K562 (cell line): ENCODE measurements around the gene LAMA3. TPM values are rescaled to one million over a fixed set of nuclear protein-coding genes. Genes with fewer than 3 reads are reported as not detected.

Source experiments
- ATAC-seq: fragments of 200-7000 bp; cut with Tn5 transposase; 3 replicates; pipeline ENCODE4 v1.9.1; 2020; ENCODE audit warnings: moderate library complexity
- BruUV-seq: library from RNA; stranded (reverse); fragments of 400-500 nt; replicated peaks from 2 replicates; lab custom pipeline; 2021; lab: Mats Ljungman, UMichigan
- CTCF ChIA-PET: fragments of 300-600 bp; formaldehyde crosslinking; extraction: SDS; loops from one replicate; lab custom pipeline; 2021; ENCODE audit warnings: low intra/inter-chr PET ratio; lab: Yijun Ruan, JAX
- POLR2A ChIA-PET: fragments of 300-600, 350-650 bp; sonication (Branson Sonifier 250); formaldehyde crosslinking; extraction: SDS; loops from one replicate; lab custom pipeline; 2021; ENCODE audit warnings: antibody characterized with exemption, inconsistent platforms; lab: Yijun Ruan, JAX
- DNase-seq, 4 experiments: peaks; one replicate each; pipeline versions ENCODE4 v3.0.0 to v3.0.0-alpha.2; 2011 to 2018; ENCODE audit warnings: low spot score in 3 of 4, mixed read lengths in 3 of 4; ENCODE audit errors: extremely low read depth in 1 of 4
- FAIRE-seq: peaks from 2 replicates; lab custom pipeline; 2011; peaks lifted over from hg19 to GRCh38; lab: Jason Lieb, UNC
- H2AFZ ChIP-seq: 2 replicates; pipeline ENCODE4 v1.6.0; 2011; ENCODE audit warnings: low read depth, low read length, control low read depth, inconsistent platforms
- H3K27ac ChIP-seq: fragments of 200-600 bp; 3 replicates; pipeline ENCODE4 v1.8.0; 2011; ENCODE audit warnings: low read depth, mild to moderate bottlenecking, control low read depth, inconsistent platforms, low read length, moderate library complexity, mixed read lengths; ENCODE audit errors: extremely low read depth
- H3K27me3 ChIP-seq, 2 experiments: fragments of 300-600 bp in 1 of 2; 2 replicates in 1 of 2; 3 replicates in 1 of 2; pipeline versions ENCODE4 v1.6.0 to v1.8.0; 2011; ENCODE audit warnings: inconsistent platforms in 2 of 2, low read length in 2 of 2, mild to moderate bottlenecking in 1 of 2, mixed read lengths in 1 of 2, moderate library complexity in 1 of 2; ENCODE audit not compliant: control insufficient read depth in 2 of 2, insufficient read depth in 2 of 2
- H3K36me3 ChIP-seq: fragments of 300-600 bp; 3 replicates; pipeline ENCODE4 v1.8.0; 2011; ENCODE audit warnings: mild to moderate bottlenecking, low read length, inconsistent platforms; ENCODE audit not compliant: control insufficient read depth, insufficient read depth
- H3K4me1 ChIP-seq, 2 experiments: fragments of 200-600 bp in 1 of 2; replicated peaks in 1 of 2; 2 replicates in 1 of 2; 3 replicates in 1 of 2; pipeline versions ENCODE4 v1.5.1 to v1.8.0; 2011; ENCODE audit warnings: inconsistent platforms in 2 of 2, low read length in 2 of 2, mild to moderate bottlenecking in 1 of 2, mixed read lengths in 1 of 2, moderate library complexity in 1 of 2; ENCODE audit not compliant: control insufficient read depth in 2 of 2, insufficient read depth in 2 of 2
- H3K4me2 ChIP-seq: 2 replicates; pipeline ENCODE4 v1.6.1; 2011; ENCODE audit warnings: low read length, control low read depth, inconsistent platforms, mixed read lengths; ENCODE audit not compliant: insufficient read depth
- H3K4me3 ChIP-seq: fragments of 200-600 bp; sonication (generic), shearing (Covaris generic); 2 replicates; pipeline ENCODE4 v1.5.1; 2016; ENCODE audit warnings: control low read depth, inconsistent platforms
- H3K79me2 ChIP-seq: fragments of 200-600 bp; 3 replicates; pipeline ENCODE4 v1.8.0; 2011; ENCODE audit warnings: low read length, inconsistent platforms; ENCODE audit not compliant: control insufficient read depth, insufficient read depth
- H3K9ac ChIP-seq, 2 experiments: 2 replicates each; pipeline versions ENCODE4 v1.6.0 to v1.6.1; 2011; ENCODE audit warnings: low read depth in 2 of 2, low read length in 2 of 2, control low read depth in 1 of 2, inconsistent platforms in 1 of 2, mild to moderate bottlenecking in 1 of 2, mixed read lengths in 1 of 2; ENCODE audit not compliant: insufficient read depth in 1 of 2
- H3K9me1 ChIP-seq: one replicate; pipeline ENCODE4 v1.6.0; 2011; ENCODE audit warnings: inconsistent platforms, mild to moderate bottlenecking, low read length, moderate library complexity; ENCODE audit not compliant: control insufficient read depth, insufficient read depth
- H3K9me3 ChIP-seq: replicated peaks from 2 replicates; pipeline ENCODE4 v1.5.1; 2011; ENCODE audit warnings: low read depth, low read length, inconsistent platforms; ENCODE audit not compliant: control insufficient read depth, insufficient read depth
- H4K20me1 ChIP-seq: replicated peaks from 2 replicates; pipeline ENCODE4 v1.6.1; 2011; ENCODE audit warnings: low read length, inconsistent platforms, mixed read lengths; ENCODE audit not compliant: control insufficient read depth, insufficient read depth
- CBX3 ChIP-seq, 2 experiments: IDR thresholded peaks; 1 replicate in 1 of 2; 2 replicates in 1 of 2; pipeline ENCODE4 v1.6.1; 2012; ENCODE audit warnings: inconsistent platforms in 2 of 2, low read length in 2 of 2, borderline replicate concordance in 1 of 2, control low read depth in 1 of 2
- CREB1 ChIP-seq, 2 experiments: sonication (generic) in 1 of 2; formaldehyde crosslinking in 1 of 2; IDR thresholded peaks; 2 replicates each; pipeline versions ENCODE4 v1.6.1 to v1.8.0; 2012 to 2022; ENCODE audit warnings: inconsistent platforms in 1 of 2, mild to moderate bottlenecking in 1 of 2, missing genetic modification reagents in 1 of 2, moderate library complexity in 1 of 2
- HNRNPLL ChIP-seq: fragments of 200-400 bp; formaldehyde crosslinking; IDR thresholded peaks from 2 replicates; pipeline ENCODE4 v1.6.1; 2017; ENCODE audit warnings: low read length, low read depth, mild to moderate bottlenecking; ENCODE audit not compliant: poor library complexity, severe bottlenecking
- PBX2 ChIP-seq, 2 experiments: IDR thresholded peaks in 1 of 2; conservative IDR thresholded peaks in 1 of 2; 2 replicates each; pipeline ENCODE4 v1.6.1; 2016; ENCODE audit warnings: low read depth in 2 of 2, mild to moderate bottlenecking in 1 of 2, missing compliant biosample characterization in 1 of 2, missing genetic modification characterization in 1 of 2, moderate library complexity in 1 of 2
- SAP30 ChIP-seq: fragments of 200-600 bp; sonication (generic); IDR thresholded peaks from 2 replicates; pipeline ENCODE4 v1.6.1; 2012; ENCODE audit warnings: borderline replicate concordance, low read depth, mild to moderate bottlenecking, moderate library complexity, low read length, control low read depth, inconsistent platforms; ENCODE audit not compliant: insufficient read depth, poor library complexity, severe bottlenecking
- SIN3A ChIP-seq, 2 experiments: fragments of 150-350 bp in 1 of 2; IDR thresholded peaks; 2 replicates each; pipeline ENCODE4 v1.6.1; 2011 to 2016; ENCODE audit warnings: borderline replicate concordance in 2 of 2, low read depth in 2 of 2, low read length in 2 of 2, mild to moderate bottlenecking in 2 of 2, moderate library complexity in 2 of 2; ENCODE audit not compliant: control insufficient read depth in 1 of 2
- SMARCB1 ChIP-seq: IDR thresholded peaks from 2 replicates; pipeline ENCODE4 v1.6.1; 2011; ENCODE audit warnings: improper control_type of control experiment, low read depth; ENCODE audit not compliant: insufficient read length
- SNIP1 ChIP-seq: fragments of 450-650 bp; IDR thresholded peaks from 2 replicates; pipeline ENCODE4 v1.7.1; 2017; ENCODE audit warnings: low read depth, mild to moderate bottlenecking
- XRCC3 ChIP-seq: fragments of 450-650 bp; IDR thresholded peaks from 2 replicates; pipeline ENCODE4 v1.6.1; 2017; ENCODE audit warnings: mild to moderate bottlenecking, moderate library complexity
- ZNF165 ChIP-seq: fragments of 250-450 bp; sonication (Bioruptor Pico); IDR thresholded peaks from 2 replicates; pipeline ENCODE4 v1.4.0; 2020; ENCODE audit warnings: borderline replicate concordance
- ZNF282 ChIP-seq: sonication (generic); formaldehyde crosslinking; IDR thresholded peaks from 2 replicates; pipeline ENCODE4 v1.8.1; 2023; ENCODE audit warnings: missing genetic modification reagents
- WGBS: fragments of 100-300 bp; shearing (Covaris generic); methylation state at CpG from one replicate; pipeline ENCODE4 v1.1.6; 2016; ENCODE audit warnings: low coverage, mixed read lengths; ENCODE audit not compliant: insufficient coverage; ENCODE audit errors: missing lambda C conversion rate; 5-methylcytosine and 5-hydroxymethylcytosine counted together
- in situ Hi-C: fragments of 300-500 bp; cut with MboI; formaldehyde crosslinking; loops from 4 replicates; pipeline ENCODE4 v1.15.0; 2018; ENCODE audit warnings: inconsistent platforms, mixed read lengths
- intact Hi-C: fragments of 100-400 bp; cut with micrococcal nuclease; formaldehyde crosslinking; loops from 2 replicates; pipeline ENCODE4 v1.14.2; 2022
- polyA plus RNA-seq, 8 experiments: library from polyadenylated mRNA; depleted of rRNA in 4 of 8; stranded (reverse) in 5 of 8; unstranded in 3 of 8; fragments of >200 nt; fragmentation: Nextera tagmentation in 2 of 8; fragmentation: Illumina TruSeq in 1 of 8; extraction: Ambion mirVana in 2 of 8; extraction: Trizol in 1 of 8; gene quantifications; 2 replicates each; pipeline versions ENCODE4 v1.2.1 to v1.2.3, GENCODE V29; 2011 to 2014; ENCODE audit warnings: inconsistent platforms in 1 of 8, missing spikeins in 1 of 8
- total RNA-seq, 7 experiments: library from RNA; depleted of rRNA in 6 of 7; stranded (reverse); fragments of >200 nt in 6 of 7; fragmentation: Illumina TruSeq in 2 of 7; extraction: Trizol in 2 of 7; gene quantifications; 2 replicates each; pipeline versions ENCODE4 v1.2.1 to v1.2.3, GENCODE V29; 2011 to 2021; ENCODE audit warnings: low replicate concordance in 1 of 7
- TF ChIP-seq, protein P1 (sequence below): fragments of 250-450 bp; sonication (Bioruptor Pico); IDR thresholded peaks from 2 replicates; pipeline ENCODE4 v1.8.0; 2021; ENCODE audit warnings: moderate library complexity, mild to moderate bottlenecking, inconsistent platforms

The LAMA3 gene
- total and polyA plus RNA-seq, 9 of the 15 experiments (the other 6 are each of a cell fraction or from before 2014, with no cell fraction given): 0.07 TPM; not detected in 8

DNA sequence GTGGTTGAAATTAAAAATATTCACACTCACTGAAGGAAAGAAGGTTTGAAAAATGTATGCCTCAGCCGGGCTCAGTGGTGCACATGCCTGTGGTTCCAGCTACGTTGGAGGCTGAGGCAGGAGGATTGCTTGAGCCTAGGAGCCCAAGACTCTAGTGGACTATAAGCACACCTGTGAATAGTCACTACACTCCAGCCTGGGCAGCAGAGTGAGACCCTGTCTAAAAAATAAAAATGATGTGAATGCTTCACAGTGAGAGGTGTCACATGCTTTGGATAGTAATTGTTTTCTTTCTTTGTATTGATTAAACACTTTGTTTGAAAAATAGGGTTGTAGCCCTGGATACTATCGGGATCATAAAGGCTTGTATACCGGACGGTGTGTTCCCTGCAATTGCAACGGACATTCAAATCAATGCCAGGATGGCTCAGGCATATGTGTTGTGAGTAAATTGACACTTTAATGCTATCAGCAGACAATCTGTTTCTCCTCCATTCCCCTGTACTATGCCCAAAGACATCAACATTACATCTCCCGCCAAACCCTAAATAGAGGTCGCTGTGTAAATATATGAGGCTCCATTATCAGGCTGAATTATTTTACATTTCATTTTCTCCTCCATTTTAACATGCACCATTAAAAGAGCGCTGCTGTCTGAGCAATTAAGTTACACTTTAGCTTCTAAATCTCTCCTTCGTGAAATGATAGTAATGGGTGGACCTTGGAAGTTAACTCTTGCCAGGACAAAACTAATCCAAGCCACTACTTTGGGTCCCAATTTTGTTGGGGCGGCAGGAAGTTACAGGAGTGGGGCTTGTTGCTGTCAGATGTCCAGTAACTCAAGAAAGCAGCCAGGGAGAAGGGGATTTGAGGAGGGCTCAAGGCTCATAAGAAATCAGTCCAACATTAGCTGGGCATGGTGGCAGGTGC lies 187.0 kb downstream of the LAMA3 start (continued):
- TF ChIP-seq HNRNPLL (no peak), CREB1 (IDR thresholded peaks at IDR 0.05) (no peak), CREB1 (CRISPR knock-in tag; IDR thresholded peaks at IDR 0.05) (no peak)
- TF ChIP-seq, protein P1, sequence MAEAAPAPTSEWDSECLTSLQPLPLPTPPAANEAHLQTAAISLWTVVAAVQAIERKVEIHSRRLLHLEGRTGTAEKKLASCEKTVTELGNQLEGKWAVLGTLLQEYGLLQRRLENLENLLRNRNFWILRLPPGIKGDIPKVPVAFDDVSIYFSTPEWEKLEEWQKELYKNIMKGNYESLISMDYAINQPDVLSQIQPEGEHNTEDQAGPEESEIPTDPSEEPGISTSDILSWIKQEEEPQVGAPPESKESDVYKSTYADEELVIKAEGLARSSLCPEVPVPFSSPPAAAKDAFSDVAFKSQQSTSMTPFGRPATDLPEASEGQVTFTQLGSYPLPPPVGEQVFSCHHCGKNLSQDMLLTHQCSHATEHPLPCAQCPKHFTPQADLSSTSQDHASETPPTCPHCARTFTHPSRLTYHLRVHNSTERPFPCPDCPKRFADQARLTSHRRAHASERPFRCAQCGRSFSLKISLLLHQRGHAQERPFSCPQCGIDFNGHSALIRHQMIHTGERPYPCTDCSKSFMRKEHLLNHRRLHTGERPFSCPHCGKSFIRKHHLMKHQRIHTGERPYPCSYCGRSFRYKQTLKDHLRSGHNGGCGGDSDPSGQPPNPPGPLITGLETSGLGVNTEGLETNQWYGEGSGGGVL: no peak

DNA sequence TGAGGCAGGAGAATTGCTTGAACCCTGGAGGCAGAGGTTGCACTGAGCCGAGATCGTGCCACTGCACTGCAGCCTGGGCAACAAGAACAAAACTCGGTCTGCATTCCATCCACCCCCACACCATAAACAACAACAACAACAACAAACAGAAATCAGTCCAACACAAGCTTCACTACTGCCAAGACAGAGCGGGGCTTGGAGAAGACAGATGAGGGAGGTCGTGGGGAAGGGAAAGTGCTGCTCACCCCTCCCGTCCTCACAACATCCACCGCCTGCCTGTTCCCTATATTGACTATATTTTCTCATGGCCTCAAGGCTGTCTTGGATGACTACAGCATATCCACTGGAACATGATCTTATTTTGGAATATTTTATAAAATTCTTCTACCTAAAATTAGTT lies 187.7 kb downstream of the LAMA3 start:
- no peak for DNase-seq
- Histone ChIP-seq H4K20me1 (no peaks in the 10 kb centered on the region), H3K9ac (no peak overlapping the region), H3K27me3 (peaks cover 12 to 40% of the 10 kb centered on the region in 2 experiments; a peak in 4 of 5 replicates), H3K27ac (no peak overlapping the region), H3K36me3 (no peaks in the 10 kb centered on the region), H3K9me1 (no peaks in the 10 kb centered on the region), H2AFZ (no peak overlapping the region), H3K4me2 (no peak overlapping the region), H3K79me2 (no peaks in the 10 kb centered on the region), H3K9me3 (no peaks in the 10 kb centered on the region), H3K4me1 (no peaks in the 10 kb centered on the region), H3K4me3 (no peak overlapping the region)
- ChIA-PET CTCF (no interaction called here), POLR2A (no interaction called here)
- in situ Hi-C loops (no loop called here), intact Hi-C loops (no loop called here)
- WGBS: 0% methylated on average over 5 of the region's 7 CpGs
- FAIRE-seq: no peak
- BruUV-seq: no TSS peak
- no peak for ATAC-seq
- no peak for TF ChIP-seq SMARCB1
- TF ChIP-seq ZNF282 (CRISPR knock-in tag): no peak
- no peak for TF ChIP-seq SNIP1
- no peak for TF ChIP-seq SAP30
- no peak for TF ChIP-seq PBX2 (CRISPR knock-in tag; IDR thresholded peaks at IDR 0.05; ENCODE audit: low read depth)
- TF ChIP-seq PBX2 (tag; conservative IDR thresholded peaks at IDR 0.05; ENCODE audit: low read depth): no peak
- no peak for TF ChIP-seq SIN3A (IDR thresholded peaks at IDR 0.05; ENCODE audit: borderline replicate concordance in 2 of 2, control insufficient read depth in 1 of 2, low read depth in 2 of 2, low read length in 2 of 2)
- no peak for TF ChIP-seq CBX3 (IDR thresholded peaks at IDR 0.05; ENCODE audit: borderline replicate concordance in 1 of 2, low read length in 2 of 2)
- no peak for TF ChIP-seq ZNF165 (CRISPR knock-in tag)
- TF ChIP-seq XRCC3: no peak
